HepG2 (cell line): ENCODE measurements around the gene MINDY1. TPM values are rescaled to one million over a fixed set of nuclear protein-coding genes. Genes with fewer than 3 reads are reported as not detected.

Experiments used
- ATAC-seq: fragments of 200-7000 bp; cut with Tn5 transposase; 3 replicates; pipeline ENCODE4 v1.9.1; 2020; ENCODE audit warnings: mild to moderate bottlenecking, moderate library complexity
- BruUV-seq: library from RNA; stranded (reverse); fragments of 400-500 nt; replicated peaks from 2 replicates; lab custom pipeline; 2021; lab: Mats Ljungman, UMichigan
- CTCF ChIA-PET: fragments of 300-600 bp; formaldehyde crosslinking; extraction: SDS; loops from one replicate; lab custom pipeline; 2021; ENCODE audit warnings: low total read pairs, inconsistent platforms, low intra/inter-chr PET ratio; lab: Yijun Ruan, JAX
- POLR2A ChIA-PET: fragments of 350-600 bp; sonication (Branson Sonifier 250); formaldehyde crosslinking; loops from one replicate; lab custom pipeline; 2020; ENCODE audit warnings: antibody characterized with exemption, inconsistent platforms; lab: Yijun Ruan, JAX
- DNase-seq: peaks from one replicate; pipeline ENCODE4 v3.0.0-alpha.2; 2015; ENCODE audit warnings: low spot score
- FAIRE-seq: peaks from 3 replicates; lab custom pipeline; 2011; peaks lifted over from hg19 to GRCh38; lab: Jason Lieb, UNC
- H2AFZ ChIP-seq: one replicate; pipeline ENCODE4 v1.6.1; 2011; ENCODE audit warnings: low read length, inconsistent platforms
- H3K27ac ChIP-seq: fragments of 300-600 bp; 3 replicates; pipeline ENCODE4 v1.8.0; 2011; ENCODE audit warnings: mixed run types, mild to moderate bottlenecking, mixed read lengths, low read length, inconsistent platforms; ENCODE audit not compliant: insufficient read depth; ENCODE audit errors: extremely low read length
- H3K27me3 ChIP-seq, 2 experiments: fragments of 200-600 bp in 1 of 2; 2 replicates in 1 of 2; 3 replicates in 1 of 2; pipeline versions ENCODE4 v1.6.0 to v1.8.0; 2011; ENCODE audit warnings: low read length in 2 of 2, mild to moderate bottlenecking in 2 of 2, moderate library complexity in 2 of 2, inconsistent platforms in 1 of 2; ENCODE audit not compliant: insufficient read depth in 2 of 2, control insufficient read depth in 1 of 2
- H3K36me3 ChIP-seq, 2 experiments: fragments of 200-600 bp in 1 of 2; replicated peaks in 1 of 2; 2 replicates in 1 of 2; 3 replicates in 1 of 2; pipeline versions ENCODE4 v1.5.1 to v1.8.0; 2011; ENCODE audit warnings: low read length in 2 of 2, inconsistent platforms in 1 of 2; ENCODE audit not compliant: insufficient read depth in 2 of 2, control insufficient read depth in 1 of 2
- H3K4me1 ChIP-seq: 2 replicates; pipeline ENCODE4 v1.5.1; 2012; ENCODE audit warnings: low read length, inconsistent platforms; ENCODE audit not compliant: insufficient read depth
- H3K4me2 ChIP-seq: 2 replicates; pipeline ENCODE4 v1.6.0; 2011; ENCODE audit warnings: low read depth, low read length, inconsistent platforms
- H3K4me3 ChIP-seq, 3 experiments: fragments of 200-600 bp in 1 of 3; sonication (generic), shearing (Covaris generic) in 1 of 3; replicated peaks in 1 of 3; 2 replicates each; pipeline ENCODE4 v1.5.1; 2011 to 2016; ENCODE audit warnings: low read length in 3 of 3, inconsistent platforms in 2 of 3, low read depth in 2 of 3, mild to moderate bottlenecking in 2 of 3, control low read depth in 1 of 3, mixed read lengths in 1 of 3; ENCODE audit not compliant: insufficient read depth in 1 of 3
- H3K79me2 ChIP-seq: one replicate; pipeline ENCODE4 v1.6.1; 2011; ENCODE audit warnings: low read length, inconsistent platforms; ENCODE audit not compliant: insufficient read depth
- H3K9ac ChIP-seq: 2 replicates; pipeline ENCODE4 v1.6.0; 2011; ENCODE audit warnings: mild to moderate bottlenecking, low read depth, low read length, inconsistent platforms; ENCODE audit not compliant: insufficient read depth
- H3K9me3 ChIP-seq: 2 replicates; pipeline ENCODE4 v1.5.1; 2012; ENCODE audit warnings: mild to moderate bottlenecking, low read length
- H4K20me1 ChIP-seq: 2 replicates; pipeline ENCODE4 v1.6.0; 2011; ENCODE audit warnings: inconsistent platforms, mild to moderate bottlenecking, low read length, moderate library complexity; ENCODE audit not compliant: insufficient read depth
- SMAD9 ChIP-seq: sonication (generic); formaldehyde crosslinking; IDR thresholded peaks from 2 replicates; pipeline ENCODE4 v1.5.1; 2020; ENCODE audit warnings: mild to moderate bottlenecking, missing genetic modification reagents
- TBX2 ChIP-seq: sonication (generic); formaldehyde crosslinking; IDR thresholded peaks from 2 replicates; pipeline ENCODE4 v1.5.0; 2020; ENCODE audit warnings: missing genetic modification reagents, mild to moderate bottlenecking, borderline replicate concordance
- ZC3H13 ChIP-seq: sonication (generic); formaldehyde crosslinking; IDR thresholded peaks from 2 replicates; pipeline ENCODE4 v1.8.1; 2023; ENCODE audit warnings: mild to moderate bottlenecking, missing genetic modification reagents, moderate library complexity
- ZFP37 ChIP-seq: sonication (generic); formaldehyde crosslinking; IDR thresholded peaks from 2 replicates; pipeline ENCODE4 v1.4.0; 2020; ENCODE audit warnings: missing genetic modification reagents, borderline replicate concordance
- ZNF251 ChIP-seq: sonication (generic); formaldehyde crosslinking; IDR thresholded peaks from 2 replicates; pipeline ENCODE4 v1.9.0; 2021; ENCODE audit warnings: mild to moderate bottlenecking, missing genetic modification reagents
- ZNF263 ChIP-seq: sonication (generic); formaldehyde crosslinking; IDR thresholded peaks from 2 replicates; pipeline ENCODE4 v1.4.0; 2020; ENCODE audit warnings: missing genetic modification reagents
- ZNF510 ChIP-seq: sonication (generic); formaldehyde crosslinking; IDR thresholded peaks from 2 replicates; pipeline ENCODE4 v1.4.0; 2020; ENCODE audit warnings: low read depth, mild to moderate bottlenecking, missing genetic modification reagents
- WGBS: methylation state at CpG from one replicate; pipeline ENCODE4 v1.1.6; 2017; ENCODE audit warnings: low lambda C conversion rate; 5-methylcytosine and 5-hydroxymethylcytosine counted together
- in situ Hi-C: cut with HindIII; loops from 2 replicates; pipeline ENCODE4 v1.10.0; 2017; ENCODE audit warnings: low pct_unique_long_range_greater_than_20kb; ENCODE audit not compliant: extremely low pct_ligation_motif_present
- intact Hi-C: fragments of 100-400 bp; cut with micrococcal nuclease; formaldehyde crosslinking; loops from one replicate; pipeline ENCODE4 v1.10.0; 2022; ENCODE audit not compliant: unreplicated experiment
- polyA plus RNA-seq, 8 experiments: library from polyadenylated mRNA; depleted of rRNA in 3 of 8; stranded (reverse) in 7 of 8; unstranded in 1 of 8; fragments of >200 nt; fragmentation: Illumina TruSeq in 4 of 8; extraction: Trizol in 4 of 8; gene quantifications; 2 replicates each; pipeline versions ENCODE4 v1.2.1 to v1.2.3, GENCODE V29; 2011 to 2016; ENCODE audit warnings: low read depth in 4 of 8, missing spikeins in 1 of 8, mixed read lengths in 1 of 8; ENCODE audit not compliant: insufficient read depth in 1 of 8
- total RNA-seq, 5 experiments: library from RNA; depleted of rRNA; stranded (reverse); fragments of >200 nt; fragmentation: Illumina TruSeq; extraction: Trizol; gene quantifications; 2 replicates each; pipeline ENCODE4 v1.2.3, GENCODE V29; 2016; ENCODE audit warnings: low read depth in 1 of 5
- TF ChIP-seq, protein P1 (sequence below): sonication (generic); formaldehyde crosslinking; IDR thresholded peaks from 2 replicates; pipeline ENCODE4 v1.4.0; 2020; ENCODE audit warnings: missing genetic modification reagents, mild to moderate bottlenecking, borderline replicate concordance
- TF ChIP-seq, protein P2 (sequence below): sonication (generic); formaldehyde crosslinking; IDR thresholded peaks from 2 replicates; pipeline ENCODE4 v1.8.0; 2022; ENCODE audit warnings: missing genetic modification reagents, mild to moderate bottlenecking, inconsistent platforms, borderline replicate concordance
- TF ChIP-seq, protein P3 (sequence below): sonication (generic); formaldehyde crosslinking; IDR thresholded peaks from 2 replicates; pipeline ENCODE4 v1.5.0; 2020; ENCODE audit warnings: mild to moderate bottlenecking, missing genetic modification reagents

MINDY1 gene
- total and polyA plus RNA-seq, 2 of the 13 experiments (the other 11 are each of a cell fraction or from before 2014, with no cell fraction given), result 11.1 to 15.0 TPM

DNA sequence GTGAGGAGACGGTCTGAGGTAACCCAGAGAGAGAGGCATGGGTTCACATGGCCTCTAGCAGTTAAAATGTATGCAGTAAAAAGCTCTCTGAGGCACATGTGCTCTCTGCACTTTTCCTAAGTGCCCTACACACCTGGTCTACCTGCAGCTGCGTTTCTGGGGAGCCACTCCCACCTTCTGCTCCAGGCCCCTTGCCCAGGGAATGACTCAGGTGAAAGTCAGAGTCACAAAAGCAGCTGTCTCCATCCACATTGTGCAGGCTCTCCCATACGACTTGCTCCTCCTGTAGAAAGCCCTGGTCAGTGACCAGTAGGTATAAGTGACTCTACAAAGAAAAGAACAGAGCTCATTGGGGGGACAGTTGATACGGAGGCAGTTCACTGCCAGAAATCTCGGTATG is 8.8 kb downstream of the MINDY1 start:
- POLR2A ChIA-PET, result interaction anchor here (0.6 to 5.6 kb wide), 3 partner anchors 8 to 21 kb away, joined by 3 to 55 read pairs (median 5); partner anchors contain the start of gene MINDY1
- intact Hi-C loops, result no loop called here
- WGBS, result 85% methylated on average over 4 of the region's 5 CpGs

More for the DNA sequence above, 8.8 kb downstream of the MINDY1 start:
- CTCF ChIA-PET, result no interaction called here
- in situ Hi-C loops, result no loop called here
- FAIRE-seq (no peak), ATAC-seq (no peak), DNase-seq (no peak)
- Histone ChIP-seq H3K27ac (no peak overlapping the region), H3K9me3 (no peaks in the 10 kb centered on the region), H3K36me3 (peaks cover 12 to 36% of the 10 kb centered on the region in 2 experiments; a peak in 4 of 5 replicates), H3K4me2 (no peak overlapping the region), H3K9ac (no peak overlapping the region), H3K79me2 (no peaks in the 10 kb centered on the region), H4K20me1 (no peaks in the 10 kb centered on the region), H2AFZ (no peak overlapping the region), H3K4me3 (no peak overlapping the region), H3K27me3 (no peaks in the 10 kb centered on the region), H3K4me1 (peaks cover 38% of the 10 kb centered on the region)
- BruUV-seq, result no TSS peak
- TF ChIP-seq, protein P1, sequence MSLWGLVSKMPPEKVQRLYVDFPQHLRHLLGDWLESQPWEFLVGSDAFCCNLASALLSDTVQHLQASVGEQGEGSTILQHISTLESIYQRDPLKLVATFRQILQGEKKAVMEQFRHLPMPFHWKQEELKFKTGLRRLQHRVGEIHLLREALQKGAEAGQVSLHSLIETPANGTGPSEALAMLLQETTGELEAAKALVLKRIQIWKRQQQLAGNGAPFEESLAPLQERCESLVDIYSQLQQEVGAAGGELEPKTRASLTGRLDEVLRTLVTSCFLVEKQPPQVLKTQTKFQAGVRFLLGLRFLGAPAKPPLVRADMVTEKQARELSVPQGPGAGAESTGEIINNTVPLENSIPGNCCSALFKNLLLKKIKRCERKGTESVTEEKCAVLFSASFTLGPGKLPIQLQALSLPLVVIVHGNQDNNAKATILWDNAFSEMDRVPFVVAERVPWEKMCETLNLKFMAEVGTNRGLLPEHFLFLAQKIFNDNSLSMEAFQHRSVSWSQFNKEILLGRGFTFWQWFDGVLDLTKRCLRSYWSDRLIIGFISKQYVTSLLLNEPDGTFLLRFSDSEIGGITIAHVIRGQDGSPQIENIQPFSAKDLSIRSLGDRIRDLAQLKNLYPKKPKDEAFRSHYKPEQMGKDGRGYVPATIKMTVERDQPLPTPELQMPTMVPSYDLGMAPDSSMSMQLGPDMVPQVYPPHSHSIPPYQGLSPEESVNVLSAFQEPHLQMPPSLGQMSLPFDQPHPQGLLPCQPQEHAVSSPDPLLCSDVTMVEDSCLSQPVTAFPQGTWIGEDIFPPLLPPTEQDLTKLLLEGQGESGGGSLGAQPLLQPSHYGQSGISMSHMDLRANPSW (CRISPR knock-in tag), result no peak
- TF ChIP-seq ZC3H13, result no peak
- no peak for TF ChIP-seq SMAD9 (CRISPR knock-in tag)
- TF ChIP-seq, protein P2, sequence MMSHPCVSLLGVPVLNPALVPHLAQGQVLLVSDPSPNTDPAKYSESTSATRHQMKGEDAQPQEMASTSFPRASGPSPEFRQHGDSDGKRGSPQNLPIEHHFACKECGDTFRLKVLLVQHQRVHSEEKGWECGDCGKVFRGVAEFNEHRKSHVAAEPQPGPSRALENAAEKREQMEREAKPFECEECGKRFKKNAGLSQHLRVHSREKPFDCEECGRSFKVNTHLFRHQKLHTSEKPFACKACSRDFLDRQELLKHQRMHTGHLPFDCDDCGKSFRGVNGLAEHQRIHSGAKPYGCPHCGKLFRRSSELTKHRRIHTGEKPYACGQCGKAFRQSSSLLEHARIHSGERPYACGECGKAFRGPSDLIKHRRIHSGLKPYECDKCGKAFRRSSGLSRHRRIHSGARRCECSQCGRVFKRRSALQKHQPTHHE (CRISPR knock-in tag), result no peak
- TF ChIP-seq ZNF263 (CRISPR knock-in tag), result no peak
- no peak for TF ChIP-seq TBX2
- TF ChIP-seq, protein P3, sequence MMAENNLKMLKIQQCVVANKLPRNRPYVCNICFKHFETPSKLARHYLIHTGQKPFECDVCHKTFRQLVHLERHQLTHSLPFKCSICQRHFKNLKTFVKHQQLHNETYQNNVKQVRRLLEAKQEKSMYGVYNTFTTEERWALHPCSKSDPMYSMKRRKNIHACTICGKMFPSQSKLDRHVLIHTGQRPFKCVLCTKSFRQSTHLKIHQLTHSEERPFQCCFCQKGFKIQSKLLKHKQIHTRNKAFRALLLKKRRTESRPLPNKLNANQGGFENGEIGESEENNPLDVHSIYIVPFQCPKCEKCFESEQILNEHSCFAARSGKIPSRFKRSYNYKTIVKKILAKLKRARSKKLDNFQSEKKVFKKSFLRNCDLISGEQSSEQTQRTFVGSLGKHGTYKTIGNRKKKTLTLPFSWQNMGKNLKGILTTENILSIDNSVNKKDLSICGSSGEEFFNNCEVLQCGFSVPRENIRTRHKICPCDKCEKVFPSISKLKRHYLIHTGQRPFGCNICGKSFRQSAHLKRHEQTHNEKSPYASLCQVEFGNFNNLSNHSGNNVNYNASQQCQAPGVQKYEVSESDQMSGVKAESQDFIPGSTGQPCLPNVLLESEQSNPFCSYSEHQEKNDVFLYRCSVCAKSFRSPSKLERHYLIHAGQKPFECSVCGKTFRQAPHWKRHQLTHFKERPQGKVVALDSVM (CRISPR knock-in tag), result no peak
- no peak for TF ChIP-seq ZNF510 (CRISPR knock-in tag)
- TF ChIP-seq ZFP37 (CRISPR knock-in tag), result no peak
- no peak for TF ChIP-seq ZNF251
